GM18507 (cell line): Measurements from ENCODE around the gene CTF1.
"Not testable (repeated sequence)": the region's sequence is repeated elsewhere in the genome, so short reads cannot be mapped to it uniquely, and the experiment has no call there.

Experiments used
- DNase-seq: peaks from one replicate; pipeline ENCODE4 v3.0.0; 2011; ENCODE audit warnings: low read depth; ENCODE audit not compliant: insufficient read length; ENCODE audit errors: extremely low spot score
- FAIRE-seq: peaks from 2 replicates; lab custom pipeline; 2011; peaks lifted over from hg19 to GRCh38; lab: Jason Lieb, UNC

CTF1 gene

GRCh38 chr16:30925995-30926811 lies 29.8 kb downstream of the CTF1 start:
- no peak for DNase-seq
- FAIRE-seq, result no peak

- DNase-seq (no peak), FAIRE-seq (no peak)
Measured at GRCh38 chr16:30926937-30927788, 30.7 kb downstream of the CTF1 start.

- FAIRE-seq (peak; percentile 80), DNase-seq (no peak)
Measured at GRCh38 chr16:30927789-30928378, 31.5 kb downstream of the CTF1 start.

- no peak for DNase-seq
- FAIRE-seq, result no peak
Measured at GRCh38 chr16:30928390-30928789, 32.0 kb downstream of the CTF1 start.

- no peak for FAIRE-seq
- no peak for DNase-seq
Measured at GRCh38 chr16:30929167-30929566, 32.8 kb downstream of the CTF1 start.

GRCh38 chr16:30930160-30930571 lies 33.8 kb downstream of the CTF1 start:
- DNase-seq (no peak), FAIRE-seq (no peak)

GRCh38 chr16:30931068-30931650 lies 34.7 kb downstream of the CTF1 start:
- no peak for FAIRE-seq
- DNase-seq, result no peak

GRCh38 chr16:30934827-30935557 lies 38.6 kb downstream of the CTF1 start:
- no peak for FAIRE-seq

GRCh38 chr16:30937692-30938091 lies 41.3 kb downstream of the CTF1 start:
- FAIRE-seq (no peak), DNase-seq (no peak)

More at GRCh38 chr16:30934827-30935557, 38.6 kb downstream of the CTF1 start:
- DNase-seq, result no peak

GRCh38 chr16:30939571-30939970 lies 43.2 kb downstream of the CTF1 start:
- not testable (repeated sequence) for FAIRE-seq, DNase-seq

- FAIRE-seq, result peak; percentile 96
- peak; percentile 90 for DNase-seq
Measured at GRCh38 chr16:30941600-30942425, 45.4 kb downstream of the CTF1 start.

- FAIRE-seq (no peak), DNase-seq (no peak)
Measured at GRCh38 chr16:30942426-30942806, 46.0 kb downstream of the CTF1 start.

- FAIRE-seq, result no peak
- no peak for DNase-seq
Measured at GRCh38 chr16:30944352-30944751, 47.9 kb downstream of the CTF1 start.

- DNase-seq, result no peak
- no peak for FAIRE-seq
Measured at GRCh38 chr16:30946671-30947540, 50.5 kb downstream of the CTF1 start.

- DNase-seq, result no peak
- no peak for FAIRE-seq
Measured at GRCh38 chr16:30947541-30947858, 51.1 kb downstream of the CTF1 start.

- FAIRE-seq, result no peak
- no peak for DNase-seq
Measured at GRCh38 chr16:30947859-30948666, 51.6 kb downstream of the CTF1 start.
